ENCODE data around the gene CSK.

The CSK gene

GRCh38 chr15:74788042-74788682 lies 6.3 kb downstream of the CSK start:
- DNase-seq = no peak

DNA sequence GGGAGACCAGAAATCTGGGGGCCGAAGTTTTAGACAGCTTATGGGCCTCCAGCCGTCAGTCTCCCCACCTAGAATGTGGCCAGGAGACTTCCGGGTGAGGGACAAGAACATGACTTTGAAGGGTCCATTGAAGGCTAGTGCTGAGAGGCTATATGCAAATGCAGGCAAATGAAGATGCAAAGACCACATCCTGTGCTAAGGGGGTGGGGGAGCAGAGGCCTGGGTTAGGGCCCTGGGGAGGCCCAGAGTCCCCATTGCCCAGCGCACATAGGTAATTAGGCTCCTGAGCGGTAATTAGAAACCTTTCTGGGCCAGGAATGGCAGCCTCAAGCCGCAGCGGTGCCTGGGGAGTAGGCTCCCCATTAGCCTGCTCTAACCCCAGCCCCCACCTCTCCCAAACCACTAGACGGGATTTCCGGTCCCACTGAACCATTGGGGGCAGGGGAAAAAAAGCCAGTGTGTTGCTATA lies 6.8 kb downstream of the CSK start:
- peak; percentile 71 for DNase-seq

- DNase-seq = no peak
Observed at GRCh38 chr15:74789171-74789631, 7.3 kb downstream of the CSK start.

DNA sequence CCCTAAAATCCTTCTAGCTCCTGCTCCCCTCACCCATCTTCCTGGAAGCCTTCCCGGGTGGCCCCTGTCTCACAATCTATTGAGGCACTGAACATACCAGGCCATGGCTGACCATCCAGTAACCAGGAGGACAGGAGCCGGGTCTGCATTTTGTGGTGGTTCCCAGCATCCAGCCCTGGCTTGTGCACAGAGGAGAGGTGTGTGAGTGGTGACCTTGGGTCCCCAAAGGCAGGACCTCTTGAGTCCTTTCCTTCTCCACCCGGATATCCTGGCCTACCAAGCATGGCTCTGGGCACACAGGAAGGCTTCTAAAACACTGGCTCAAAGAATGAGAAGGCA lies 7.8 kb downstream of the CSK start:
- DNase-seq = no peak

- DNase-seq = no peak
Observed at GRCh38 chr15:74790080-74790916, 8.4 kb downstream of the CSK start.

DNA sequence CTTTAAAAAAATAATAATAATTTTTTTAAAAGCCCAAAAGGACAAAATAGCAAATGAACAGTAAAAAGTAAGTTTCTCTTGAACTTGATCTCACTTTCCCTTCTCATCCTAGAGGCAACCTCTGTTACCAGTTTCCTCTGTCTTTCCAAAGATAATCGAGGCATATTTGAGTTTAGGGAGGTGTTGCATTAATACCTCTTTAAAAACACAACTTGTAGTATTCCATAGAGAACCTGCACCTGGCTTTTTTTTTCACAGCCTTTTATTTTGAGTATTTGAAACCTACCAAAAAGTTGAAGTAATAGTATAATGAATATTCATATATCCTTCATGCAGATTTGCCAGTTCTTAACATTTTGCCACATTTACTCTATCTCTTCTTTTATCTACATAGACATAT lies 9.1 kb downstream of the CSK start:
- no peak for DNase-seq

DNA sequence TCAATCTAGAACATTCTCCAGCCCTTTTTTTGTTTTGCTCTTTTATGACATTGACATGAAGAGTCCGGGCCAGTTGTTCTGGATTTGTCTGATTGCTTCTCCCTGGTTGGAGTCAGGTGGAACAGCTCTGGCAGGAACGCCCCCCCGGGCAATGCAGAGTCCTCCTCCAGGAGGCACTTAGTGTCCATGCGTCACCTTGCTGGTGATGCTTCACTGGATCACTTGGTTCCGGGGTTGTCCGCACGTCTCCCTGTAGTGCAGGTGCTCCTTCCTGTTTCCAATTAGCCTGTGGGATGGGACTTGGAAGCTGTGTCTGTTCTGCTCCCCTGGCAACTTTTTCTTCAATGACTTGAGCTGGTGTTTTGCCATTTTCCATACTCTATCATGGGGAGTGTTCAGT lies 9.8 kb downstream of the CSK start:
- no peak for DNase-seq

DNA sequence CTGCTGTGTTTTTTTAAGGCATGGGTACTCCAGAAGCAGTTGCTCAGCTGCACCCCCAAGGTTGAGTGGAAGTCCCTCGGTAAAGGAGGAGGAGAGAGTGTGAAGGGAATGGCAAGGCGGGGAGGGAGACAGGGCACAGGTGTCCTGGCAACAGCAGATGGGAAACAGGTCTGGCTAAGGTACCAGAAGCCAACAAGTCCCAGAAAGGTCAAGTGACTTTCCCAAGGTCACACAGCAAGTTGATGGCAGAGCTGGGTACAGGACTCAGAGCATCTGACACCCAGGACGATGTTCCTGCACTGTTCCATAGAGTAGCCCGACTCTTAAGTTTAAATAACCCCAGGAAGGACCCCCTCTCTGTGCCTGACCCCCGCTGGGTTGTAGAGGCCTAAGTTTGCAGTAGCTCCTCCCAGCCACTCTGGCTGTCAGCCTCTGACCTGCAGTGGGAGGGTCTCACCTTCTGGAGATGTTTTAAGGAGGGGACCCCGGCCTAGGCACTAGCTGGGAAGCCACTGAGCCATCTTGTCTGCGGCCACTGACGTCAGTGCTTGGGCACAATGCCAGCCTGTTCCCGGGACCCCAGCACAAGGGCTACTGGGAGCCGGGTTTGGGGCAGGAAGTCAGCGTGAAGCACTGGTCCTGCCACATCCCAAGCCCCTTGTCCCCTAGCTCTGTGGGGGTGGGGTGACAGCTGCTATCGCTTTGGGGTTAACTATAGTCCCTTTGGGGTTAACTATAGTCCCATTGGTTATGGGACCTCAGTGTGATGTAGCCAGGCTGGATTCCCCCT lies 10.5 kb downstream of the CSK start:
- no peak for DNase-seq

GRCh38 chr15:74793135-74794028 lies 11.5 kb downstream of the CSK start:
- peak; percentile 81 for DNase-seq

DNA sequence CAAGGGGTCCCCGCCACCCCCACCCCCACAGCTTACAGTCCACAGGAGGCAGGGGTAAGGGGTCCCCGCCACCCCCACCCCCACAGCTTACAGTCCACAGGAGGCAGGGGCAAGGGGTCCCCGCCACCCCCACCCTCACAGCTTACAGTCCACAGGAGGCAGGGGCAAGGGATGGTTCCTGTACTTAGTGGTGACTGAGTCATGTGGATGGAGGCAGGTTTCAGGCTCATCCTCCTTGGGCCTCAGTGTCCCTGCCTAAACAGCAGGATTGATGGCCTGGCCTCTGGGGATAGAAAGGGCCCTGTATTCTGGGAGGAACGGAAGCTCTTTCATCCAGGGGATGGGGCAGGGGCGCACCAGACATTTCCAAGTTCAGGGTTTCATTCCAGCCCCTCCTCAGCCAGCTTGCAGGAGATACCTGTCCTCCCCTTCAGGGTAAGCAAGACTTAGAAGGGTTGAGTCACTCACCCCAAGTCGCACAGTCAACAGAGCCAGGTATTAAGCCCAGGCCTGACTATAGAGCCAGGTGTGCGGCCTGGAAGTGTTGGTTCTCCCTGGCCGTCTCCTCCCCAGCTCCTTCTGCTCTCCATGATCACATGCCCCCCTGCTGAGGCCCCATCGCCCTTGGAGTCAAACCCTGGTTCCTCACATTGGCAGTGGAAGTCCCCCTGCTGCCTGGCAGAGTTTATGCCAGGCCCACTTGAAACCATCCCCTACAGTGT lies 12.5 kb downstream of the CSK start:
- no peak for DNase-seq

DNA sequence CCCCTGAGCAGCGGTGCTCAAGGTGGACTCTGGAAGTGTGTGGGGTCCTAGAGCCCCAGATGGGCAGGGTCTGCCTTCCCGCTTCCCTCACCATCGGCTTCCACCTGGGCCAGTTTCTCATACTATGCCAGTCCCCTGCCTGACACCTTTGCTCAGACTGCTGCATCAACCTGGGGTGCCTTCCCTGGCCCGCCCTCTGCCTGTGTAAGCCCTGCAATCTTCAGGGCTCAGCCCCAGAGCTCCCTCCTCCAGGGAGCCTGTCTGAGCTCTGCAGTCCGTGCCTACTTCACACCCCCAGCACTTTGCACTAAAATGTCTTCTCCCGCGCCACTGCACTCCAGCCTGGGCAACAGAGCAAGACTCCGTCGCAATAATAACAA lies 13.1 kb downstream of the CSK start:
- no peak for DNase-seq

GRCh38 chr15:74795966-74796625 lies 14.2 kb downstream of the CSK start:
- no peak for DNase-seq

- no peak for DNase-seq
Observed at GRCh38 chr15:74798388-74799254, 16.7 kb downstream of the CSK start.

- no peak for DNase-seq
Observed at GRCh38 chr15:74799255-74799855, 17.5 kb downstream of the CSK start.

- peak; percentile 92 for DNase-seq
Observed at GRCh38 chr15:74799856-74800558, 18.1 kb downstream of the CSK start.

- DNase-seq = no peak
Observed at GRCh38 chr15:74800559-74801094, 18.7 kb downstream of the CSK start.

DNA sequence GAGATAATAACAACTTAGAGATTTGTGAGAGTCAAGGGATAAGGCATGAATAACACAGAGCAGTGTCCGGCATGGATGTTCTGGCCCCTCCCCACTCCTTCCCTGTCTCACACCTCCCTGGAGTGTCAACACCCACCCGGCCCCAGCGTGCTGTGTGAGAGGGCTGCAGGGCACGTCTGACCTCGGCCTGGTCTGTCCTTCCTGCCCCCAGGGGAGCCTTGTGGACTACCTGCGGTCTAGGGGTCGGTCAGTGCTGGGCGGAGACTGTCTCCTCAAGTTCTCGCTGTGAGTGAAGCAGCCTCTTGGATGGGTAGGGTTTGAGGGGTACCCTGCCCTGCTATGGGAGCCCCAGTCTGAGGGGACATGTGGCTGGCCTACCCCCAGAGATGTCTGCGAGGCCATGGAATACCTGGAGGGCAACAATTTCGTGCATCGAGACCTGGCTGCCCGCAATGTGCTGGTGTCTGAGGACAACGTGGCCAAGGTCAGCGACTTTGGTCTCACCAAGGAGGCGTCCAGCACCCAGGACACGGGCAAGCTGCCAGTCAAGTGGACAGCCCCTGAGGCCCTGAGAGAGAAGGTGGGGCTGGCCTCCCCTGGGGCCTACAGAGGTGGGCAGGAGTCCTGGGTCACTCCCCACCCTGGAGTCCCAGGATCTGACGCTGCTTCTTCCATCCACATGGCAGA lies 19.6 kb downstream of the CSK start:
- DNase-seq = no peak

GRCh38 chr15:74802290-74802689 lies 20.4 kb downstream of the CSK start:
- DNase-seq = no peak
